ENCODE results near the gene RPP40.

- peak; percentile 69 to 98 (median 88) for TF ChIP-seq CTCF (IDR thresholded peaks at IDR 0.05)
- TF ChIP-seq POLR2A (IDR thresholded peaks at IDR 0.05): peak; percentile 40 to 70
Measured at GRCh38 chr6:5003604-5004372, at the start of gene RPP40.

Measured in uterus (tissue), 2 donors.